Calu3 (cell line): ENCODE data around the gene GRM7. TPM values are rescaled to one million over a fixed set of nuclear protein-coding genes. Genes with fewer than 3 reads are reported as not detected.

Source experiments
- BruUV-seq: library from RNA; stranded (reverse); fragments of 400-500 nt; replicated peaks from 2 replicates; lab custom pipeline; 2021; lab: Mats Ljungman, UMichigan
- CTCF ChIA-PET: fragments of 300-600 bp; sonication (Branson Sonifier 250); formaldehyde crosslinking; loops from one replicate; lab custom pipeline; 2022; ENCODE audit warnings: antibody characterized with exemption; lab: Charles Lee
- DNase-seq: peaks from one replicate; pipeline ENCODE4 v3.0.0; 2022
- H3K27ac Mint-ChIP-seq: one replicate; pipeline ENCODE4 v1.8.0; 2022; ENCODE audit warnings: mixed read lengths; ENCODE audit not compliant: unreplicated experiment
- H3K27me3 Mint-ChIP-seq: one replicate; pipeline ENCODE4 v1.8.0; 2022; ENCODE audit warnings: mixed read lengths; ENCODE audit not compliant: unreplicated experiment
- H3K36me3 Mint-ChIP-seq: one replicate; pipeline ENCODE4 v1.8.0; 2022; ENCODE audit warnings: mild to moderate bottlenecking, moderate library complexity, mixed read lengths; ENCODE audit not compliant: insufficient read depth, unreplicated experiment
- H3K4me1 Mint-ChIP-seq: one replicate; pipeline ENCODE4 v1.8.0; 2022; ENCODE audit warnings: mild to moderate bottlenecking, low read depth, mixed read lengths; ENCODE audit not compliant: unreplicated experiment
- H3K4me3 Mint-ChIP-seq: one replicate; pipeline ENCODE4 v1.8.0; 2022; ENCODE audit warnings: mild to moderate bottlenecking, low read depth, moderate library complexity, mixed read lengths; ENCODE audit not compliant: unreplicated experiment
- H3K9me3 Mint-ChIP-seq: one replicate; pipeline ENCODE4 v1.8.0; 2022; ENCODE audit warnings: low read depth, mixed read lengths; ENCODE audit not compliant: unreplicated experiment
- intact Hi-C: fragments of 100-400 bp; cut with micrococcal nuclease; formaldehyde crosslinking; loops from one replicate; pipeline ENCODE4 v1.10.0; 2022; ENCODE audit not compliant: unreplicated experiment
- total RNA-seq: library from RNA; stranded (reverse); gene quantifications from 2 replicates; pipeline ENCODE4 v1.2.3, GENCODE V29; 2022
- TF ChIP-seq, protein P1 (sequence below): fragments of 200-600 bp; IDR thresholded peaks from one replicate; pipeline ENCODE4 v1.8.0; 2022; ENCODE audit warnings: antibody characterized with exemption; ENCODE audit not compliant: unreplicated experiment

Gene GRM7
- total RNA-seq, 1 experiment from 2014 or later: not detected

DNA sequence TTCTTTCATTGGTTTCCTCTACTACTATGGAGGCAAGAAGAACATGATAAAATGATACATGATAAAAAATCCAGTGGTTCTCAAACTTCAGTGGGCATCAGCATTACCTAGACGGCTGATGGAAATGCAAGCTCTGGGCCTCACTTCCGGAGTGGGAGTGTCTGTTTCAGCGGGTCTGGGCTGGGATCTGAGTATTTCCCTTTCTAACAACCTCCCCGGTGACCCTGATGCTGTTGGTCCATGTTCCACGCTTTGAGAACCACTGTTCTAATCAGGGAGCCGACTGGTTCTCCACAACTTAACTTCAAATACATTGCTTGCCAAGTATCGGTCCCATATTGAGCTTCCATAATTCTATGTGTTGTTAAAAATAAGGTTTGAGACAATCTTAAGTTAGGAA lies 928.4 kb downstream of the GRM7 start:
- no TSS peak for BruUV-seq
- Mint-ChIP-seq H3K9me3 (peaks cover 9% of the 10 kb centered on the region), H3K4me3 (no peak overlapping the region), H3K27me3 (no peaks in the 10 kb centered on the region), H3K27ac (peak overlapping the region; percentile 76), H3K4me1 (peaks cover 35% of the 10 kb centered on the region), H3K36me3 (no peaks in the 10 kb centered on the region)
- intact Hi-C loops: loop anchor here (5.0 to 10.0 kb wide), 3 partner anchors 242 to 505 kb away; no protein-coding TSS in a partner anchor
- TF ChIP-seq, protein P1, sequence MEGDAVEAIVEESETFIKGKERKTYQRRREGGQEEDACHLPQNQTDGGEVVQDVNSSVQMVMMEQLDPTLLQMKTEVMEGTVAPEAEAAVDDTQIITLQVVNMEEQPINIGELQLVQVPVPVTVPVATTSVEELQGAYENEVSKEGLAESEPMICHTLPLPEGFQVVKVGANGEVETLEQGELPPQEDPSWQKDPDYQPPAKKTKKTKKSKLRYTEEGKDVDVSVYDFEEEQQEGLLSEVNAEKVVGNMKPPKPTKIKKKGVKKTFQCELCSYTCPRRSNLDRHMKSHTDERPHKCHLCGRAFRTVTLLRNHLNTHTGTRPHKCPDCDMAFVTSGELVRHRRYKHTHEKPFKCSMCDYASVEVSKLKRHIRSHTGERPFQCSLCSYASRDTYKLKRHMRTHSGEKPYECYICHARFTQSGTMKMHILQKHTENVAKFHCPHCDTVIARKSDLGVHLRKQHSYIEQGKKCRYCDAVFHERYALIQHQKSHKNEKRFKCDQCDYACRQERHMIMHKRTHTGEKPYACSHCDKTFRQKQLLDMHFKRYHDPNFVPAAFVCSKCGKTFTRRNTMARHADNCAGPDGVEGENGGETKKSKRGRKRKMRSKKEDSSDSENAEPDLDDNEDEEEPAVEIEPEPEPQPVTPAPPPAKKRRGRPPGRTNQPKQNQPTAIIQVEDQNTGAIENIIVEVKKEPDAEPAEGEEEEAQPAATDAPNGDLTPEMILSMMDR: no peak
- no peak for DNase-seq
- CTCF ChIA-PET: no interaction called here

DNA sequence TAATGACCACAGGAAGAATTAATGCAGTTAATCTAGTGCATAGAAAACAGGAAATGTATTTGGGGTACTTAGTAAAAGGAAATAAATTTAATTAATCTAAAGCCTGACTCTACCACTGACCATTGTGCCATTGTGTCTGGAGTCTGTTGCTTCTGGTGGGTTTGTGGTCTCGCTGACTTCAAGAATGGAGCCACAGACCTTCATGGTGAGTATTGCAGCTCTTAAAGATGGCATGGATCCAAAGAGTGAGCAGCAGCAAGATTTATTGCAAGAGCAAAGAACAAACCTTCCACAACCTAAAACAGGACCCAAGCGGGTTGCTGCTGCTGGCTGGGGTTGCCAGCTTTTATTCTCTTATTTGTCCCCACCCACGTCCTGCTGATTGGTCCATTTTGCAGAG lies 929.2 kb downstream of the GRM7 start:
- BruUV-seq: no TSS peak
- TF ChIP-seq, protein P1: no peak
- CTCF ChIA-PET: no interaction called here
- no peak for DNase-seq
- Mint-ChIP-seq H3K27ac (no peak overlapping the region), H3K27me3 (no peaks in the 10 kb centered on the region), H3K9me3 (peaks cover 9% of the 10 kb centered on the region), H3K4me1 (peaks cover 35% of the 10 kb centered on the region), H3K4me3 (no peak overlapping the region), H3K36me3 (no peaks in the 10 kb centered on the region)
- intact Hi-C loops: no loop called here
